ENCODE data around the gene RPS6KA2.
"Not testable (repeated sequence)": the region's sequence is repeated elsewhere in the genome, so short reads cannot be mapped to it uniquely, and the experiment has no call there.

RPS6KA2 gene

DNA sequence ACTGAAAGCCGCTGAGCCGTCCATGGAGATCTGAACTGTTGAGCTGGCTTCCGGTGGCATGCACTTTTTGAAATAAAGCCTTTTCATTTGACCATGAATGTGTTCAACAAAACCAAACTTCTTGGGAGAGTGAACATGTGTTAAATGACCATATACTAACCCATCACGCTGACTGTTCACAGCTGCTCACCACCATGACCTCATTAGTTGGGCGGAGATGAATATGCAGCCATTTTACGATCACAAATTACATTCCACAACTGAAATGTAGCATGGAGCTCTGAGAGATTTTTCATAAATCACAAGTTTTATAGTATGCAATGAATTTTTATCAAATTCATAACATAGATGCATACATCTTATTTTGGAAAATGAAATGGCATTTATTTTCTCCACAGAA, 44.8 kb downstream of the RPS6KA2 start:
- CTCF ChIA-PET = interaction anchor here (0.5 to 0.7 kb wide), 2 partner anchors 54 to 1570 kb away, joined by 3 read pairs; no protein-coding TSS in a partner anchor
- TF ChIP-seq ARNT (IDR thresholded peaks at IDR 0.05) = no peak
- POLR2A ChIA-PET = no interaction called here
- DNase-seq (ENCODE audit: extremely low spot score) = no peak

DNA sequence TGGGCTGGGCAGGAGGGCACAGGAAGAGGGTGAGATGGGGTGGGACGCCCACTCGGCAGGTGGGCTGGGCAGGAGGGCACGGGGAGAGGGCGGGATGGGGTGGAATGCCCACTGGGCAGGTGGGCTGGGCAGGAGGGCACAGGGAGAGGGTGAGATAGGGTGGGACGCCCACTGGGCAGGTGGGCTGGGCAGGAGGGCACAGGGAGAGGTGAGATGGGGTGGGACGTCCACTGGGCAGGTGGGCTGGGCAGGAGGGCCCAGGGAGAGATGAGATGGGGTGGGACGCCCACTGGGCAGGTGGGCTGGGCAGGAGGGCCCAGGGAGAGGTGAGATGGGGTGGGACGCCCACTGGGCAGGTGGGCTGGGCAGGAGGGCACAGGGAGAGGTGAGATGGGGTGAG, 45.2 kb downstream of the RPS6KA2 start:
- DNase-seq (ENCODE audit: extremely low spot score); POLR2A ChIA-PET; CTCF ChIA-PET: not testable (repeated sequence)

- no peak for DNase-seq (ENCODE audit: extremely low spot score)
- POLR2A ChIA-PET = no interaction called here
- CTCF ChIA-PET = no interaction called here
- no peak for TF ChIP-seq LEF1 (IDR thresholded peaks at IDR 0.05; ENCODE audit: borderline replicate concordance)
- no peak for TF ChIP-seq ZNF384 (IDR thresholded peaks at IDR 0.05)
- TF ChIP-seq, protein P1, sequence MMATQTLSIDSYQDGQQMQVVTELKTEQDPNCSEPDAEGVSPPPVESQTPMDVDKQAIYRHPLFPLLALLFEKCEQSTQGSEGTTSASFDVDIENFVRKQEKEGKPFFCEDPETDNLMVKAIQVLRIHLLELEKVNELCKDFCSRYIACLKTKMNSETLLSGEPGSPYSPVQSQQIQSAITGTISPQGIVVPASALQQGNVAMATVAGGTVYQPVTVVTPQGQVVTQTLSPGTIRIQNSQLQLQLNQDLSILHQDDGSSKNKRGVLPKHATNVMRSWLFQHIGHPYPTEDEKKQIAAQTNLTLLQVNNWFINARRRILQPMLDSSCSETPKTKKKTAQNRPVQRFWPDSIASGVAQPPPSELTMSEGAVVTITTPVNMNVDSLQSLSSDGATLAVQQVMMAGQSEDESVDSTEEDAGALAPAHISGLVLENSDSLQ (IDR thresholded peaks at IDR 0.05) = no peak
- TF ChIP-seq L3MBTL2 (conservative IDR thresholded peaks at IDR 0.05) = no peak
- TF ChIP-seq FOXA1 (IDR thresholded peaks at IDR 0.05) = no peak
- TF ChIP-seq SP1 (IDR thresholded peaks at IDR 0.05) = no peak
- TF ChIP-seq FOXK2 (IDR thresholded peaks at IDR 0.05) = no peak
- TF ChIP-seq FOXM1 (IDR thresholded peaks at IDR 0.05; ENCODE audit: borderline replicate concordance) = no peak
- TF ChIP-seq ELF4 (IDR thresholded peaks at IDR 0.05) = no peak
- no peak for TF ChIP-seq BHLHE40 (IDR thresholded peaks at IDR 0.05; ENCODE audit: borderline replicate concordance)
- no peak for TF ChIP-seq TARDBP (IDR thresholded peaks at IDR 0.05)
- no peak for TF ChIP-seq HDGF (IDR thresholded peaks at IDR 0.05; ENCODE audit: borderline replicate concordance)
Measured at GRCh38 chr6:166581091-166581511, 46.0 kb downstream of the RPS6KA2 start.

DNA sequence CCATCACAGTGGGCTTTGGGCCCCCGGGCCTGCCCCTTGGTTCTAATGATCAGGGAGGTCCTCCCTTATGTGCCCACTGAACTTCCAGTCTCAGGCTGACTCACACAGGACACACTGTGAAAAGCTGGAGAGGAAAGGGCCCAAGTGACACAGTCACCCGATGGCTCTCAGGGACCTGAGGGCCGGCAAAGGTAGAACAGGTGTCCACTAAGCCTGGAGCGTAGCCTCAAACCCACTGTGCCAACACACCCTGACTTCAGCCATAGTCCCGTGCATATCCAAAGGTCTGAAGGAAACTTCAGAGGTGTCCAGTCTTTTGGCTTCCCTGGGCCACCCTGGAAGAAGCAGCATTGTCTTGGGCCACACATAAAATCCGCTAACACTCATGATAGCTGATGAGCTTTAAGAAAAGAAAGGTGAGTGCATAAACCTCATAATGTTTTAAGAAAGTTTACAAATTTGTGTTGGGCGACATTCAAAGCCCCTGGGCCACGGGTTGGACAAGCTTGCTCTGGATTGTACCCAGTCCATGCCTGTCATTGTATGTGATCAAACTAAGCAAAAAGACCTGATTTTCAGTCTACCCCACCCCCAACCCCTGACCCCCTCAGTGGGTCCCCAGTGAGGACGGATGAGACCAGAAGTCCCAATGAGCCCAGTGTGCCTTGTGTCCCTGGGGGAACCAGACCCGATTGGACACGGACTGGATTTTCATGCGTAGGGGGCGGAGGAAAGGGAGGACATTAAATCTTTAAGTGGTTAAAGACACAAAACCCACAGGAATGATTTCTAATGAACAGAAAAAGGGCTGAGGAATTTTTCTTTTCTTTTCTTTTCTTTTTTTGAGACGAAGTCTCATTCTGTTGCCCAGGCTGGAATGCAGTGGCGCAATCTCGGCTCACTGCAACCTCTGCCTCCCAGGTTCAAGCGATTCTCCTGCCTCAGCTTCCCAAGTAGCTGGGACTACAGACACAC, 46.7 kb downstream of the RPS6KA2 start:
- CTCF ChIA-PET = no interaction called here
- no peak for DNase-seq (ENCODE audit: extremely low spot score)
- POLR2A ChIA-PET = no interaction called here
- TF ChIP-seq SP1 (IDR thresholded peaks at IDR 0.05) (no peak), ARNT (IDR thresholded peaks at IDR 0.05) (no peak), SUZ12 (IDR thresholded peaks at IDR 0.05) (no peak), ELF4 (IDR thresholded peaks at IDR 0.05) (no peak), LEF1 (IDR thresholded peaks at IDR 0.05; ENCODE audit: borderline replicate concordance) (no peak), FOXA1 (IDR thresholded peaks at IDR 0.05) (no peak), BHLHE40 (IDR thresholded peaks at IDR 0.05; ENCODE audit: borderline replicate concordance) (no peak), NFRKB (IDR thresholded peaks at IDR 0.05) (no peak), FOXM1 (IDR thresholded peaks at IDR 0.05; ENCODE audit: borderline replicate concordance) (no peak), CTBP1 (IDR thresholded peaks at IDR 0.05; ENCODE audit: borderline replicate concordance) (no peak), L3MBTL2 (conservative IDR thresholded peaks at IDR 0.05) (no peak), TARDBP (IDR thresholded peaks at IDR 0.05) (no peak), ZNF384 (IDR thresholded peaks at IDR 0.05) (no peak), HDGF (IDR thresholded peaks at IDR 0.05; ENCODE audit: borderline replicate concordance) (no peak), FOXK2 (IDR thresholded peaks at IDR 0.05) (no peak)
- TF ChIP-seq, protein P1 (IDR thresholded peaks at IDR 0.05) = no peak

- POLR2A ChIA-PET = no interaction called here
- DNase-seq (ENCODE audit: extremely low spot score) = no peak
- CTCF ChIA-PET = no interaction called here
- no peak for TF ChIP-seq SUZ12 (IDR thresholded peaks at IDR 0.05)
- TF ChIP-seq, protein P1 (IDR thresholded peaks at IDR 0.05) = no peak
- no peak for TF ChIP-seq FOXA1 (IDR thresholded peaks at IDR 0.05)
- no peak for TF ChIP-seq ELF4 (IDR thresholded peaks at IDR 0.05)
- TF ChIP-seq HDGF (IDR thresholded peaks at IDR 0.05; ENCODE audit: borderline replicate concordance) = no peak
- TF ChIP-seq TARDBP (IDR thresholded peaks at IDR 0.05) = no peak
- no peak for TF ChIP-seq FOXM1 (IDR thresholded peaks at IDR 0.05; ENCODE audit: borderline replicate concordance)
- no peak for TF ChIP-seq ZNF384 (IDR thresholded peaks at IDR 0.05)
- TF ChIP-seq L3MBTL2 (conservative IDR thresholded peaks at IDR 0.05) = no peak
Measured at GRCh38 chr6:166579237-166579850, 47.7 kb downstream of the RPS6KA2 start.

DNA sequence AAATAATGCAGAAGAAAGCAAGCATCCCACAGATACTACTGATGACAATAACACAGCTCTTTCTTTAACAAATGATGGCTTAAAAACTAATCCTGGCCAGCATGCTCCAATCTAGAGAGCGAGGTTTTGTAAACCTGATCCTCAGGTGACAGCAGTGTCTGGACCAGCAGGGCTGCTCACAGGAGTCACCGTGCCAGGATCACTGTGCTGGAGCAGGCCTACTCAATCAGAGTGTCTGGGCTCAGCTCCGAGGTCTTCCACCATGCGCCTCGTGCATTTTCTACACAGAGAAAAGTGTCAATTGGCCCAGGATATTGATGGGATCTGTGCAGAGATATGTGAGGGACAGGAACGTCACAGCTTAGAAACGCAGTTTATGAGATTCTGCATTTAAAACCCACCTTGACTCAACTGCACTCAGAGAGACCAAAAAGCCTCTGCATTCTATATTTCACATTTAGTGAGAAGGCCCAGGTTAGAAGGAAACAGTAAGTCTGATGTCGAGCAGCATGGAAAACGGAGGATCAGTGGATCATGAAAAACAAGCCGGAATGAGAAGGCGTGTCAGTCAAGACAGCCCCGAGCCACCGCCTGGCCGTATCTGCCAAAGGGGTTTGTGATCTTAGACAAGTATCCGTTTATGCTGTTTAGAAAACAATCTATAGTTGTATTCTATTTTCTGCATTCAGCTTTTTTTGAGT, 48.4 kb downstream of the RPS6KA2 start:
- TF ChIP-seq, protein P1 (IDR thresholded peaks at IDR 0.05) = no peak
- no peak for TF ChIP-seq L3MBTL2 (conservative IDR thresholded peaks at IDR 0.05)
- TF ChIP-seq CTBP1 (IDR thresholded peaks at IDR 0.05; ENCODE audit: borderline replicate concordance) = no peak
- no peak for TF ChIP-seq FOXK2 (IDR thresholded peaks at IDR 0.05)
- TF ChIP-seq SP1 (IDR thresholded peaks at IDR 0.05) = no peak
- CTCF ChIA-PET = no interaction called here

More for the DNA sequence above, 48.4 kb downstream of the RPS6KA2 start:
- DNase-seq (ENCODE audit: extremely low spot score) = no peak
- POLR2A ChIA-PET = no interaction called here
